ENCODE results near the gene OR13C3.
"Not testable (repeated sequence)": the region's sequence is repeated elsewhere in the genome, so short reads cannot be mapped to it uniquely, and the experiment has no call there.

OR13C3 gene

DNA sequence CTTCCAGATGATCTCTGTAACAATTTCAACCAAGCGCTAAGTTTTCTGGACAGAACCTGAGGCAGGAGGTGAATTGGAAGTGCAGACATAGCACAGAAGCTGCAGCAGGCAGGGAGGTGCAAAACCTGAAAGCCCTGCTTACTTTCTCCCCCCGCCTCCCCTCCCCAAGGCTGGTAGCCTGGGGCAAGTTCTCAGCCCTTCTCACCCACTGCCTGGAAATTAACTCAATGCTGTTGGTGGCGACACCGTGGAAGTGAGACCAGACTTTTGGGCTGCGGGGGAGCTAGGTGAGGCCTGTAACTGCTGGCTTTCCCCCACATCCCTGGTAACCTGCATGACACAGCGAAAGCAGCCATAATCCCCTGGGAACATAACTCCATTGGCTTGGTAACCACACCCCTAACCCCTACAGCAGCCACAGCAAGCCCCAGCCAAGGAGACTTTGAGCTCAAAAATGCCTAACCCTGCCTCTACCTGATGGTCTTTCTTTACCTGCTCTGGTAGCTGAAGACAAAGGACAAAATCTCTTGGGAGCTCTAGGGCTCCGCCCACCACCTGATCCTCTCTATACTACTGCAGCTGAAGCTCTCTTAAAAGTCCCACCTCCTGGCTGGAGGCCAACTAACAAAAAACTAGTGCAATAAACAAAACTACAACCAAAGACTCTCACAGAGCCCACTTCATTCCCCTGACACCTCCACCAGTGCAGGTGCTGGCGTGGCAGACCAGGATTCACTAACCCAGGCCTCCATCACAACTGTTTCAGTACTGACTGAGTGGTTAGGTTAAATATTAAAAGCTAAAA, 20.4 kb upstream of the OR13C3 start:
- in situ Hi-C loops (cut with MboI; ENCODE audit: low pct_unique_long_range_greater_than_20kb, low sequenced_read_pairs, unreplicated experiment) = no loop called here
- TF ChIP-seq, protein P1, sequence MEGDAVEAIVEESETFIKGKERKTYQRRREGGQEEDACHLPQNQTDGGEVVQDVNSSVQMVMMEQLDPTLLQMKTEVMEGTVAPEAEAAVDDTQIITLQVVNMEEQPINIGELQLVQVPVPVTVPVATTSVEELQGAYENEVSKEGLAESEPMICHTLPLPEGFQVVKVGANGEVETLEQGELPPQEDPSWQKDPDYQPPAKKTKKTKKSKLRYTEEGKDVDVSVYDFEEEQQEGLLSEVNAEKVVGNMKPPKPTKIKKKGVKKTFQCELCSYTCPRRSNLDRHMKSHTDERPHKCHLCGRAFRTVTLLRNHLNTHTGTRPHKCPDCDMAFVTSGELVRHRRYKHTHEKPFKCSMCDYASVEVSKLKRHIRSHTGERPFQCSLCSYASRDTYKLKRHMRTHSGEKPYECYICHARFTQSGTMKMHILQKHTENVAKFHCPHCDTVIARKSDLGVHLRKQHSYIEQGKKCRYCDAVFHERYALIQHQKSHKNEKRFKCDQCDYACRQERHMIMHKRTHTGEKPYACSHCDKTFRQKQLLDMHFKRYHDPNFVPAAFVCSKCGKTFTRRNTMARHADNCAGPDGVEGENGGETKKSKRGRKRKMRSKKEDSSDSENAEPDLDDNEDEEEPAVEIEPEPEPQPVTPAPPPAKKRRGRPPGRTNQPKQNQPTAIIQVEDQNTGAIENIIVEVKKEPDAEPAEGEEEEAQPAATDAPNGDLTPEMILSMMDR (IDR thresholded peaks at IDR 0.05; ENCODE audit: extremely low read depth, insufficient read depth, missing control alignments) = no peak
- DNase-seq (ENCODE audit: low spot score) = no peak

DNA sequence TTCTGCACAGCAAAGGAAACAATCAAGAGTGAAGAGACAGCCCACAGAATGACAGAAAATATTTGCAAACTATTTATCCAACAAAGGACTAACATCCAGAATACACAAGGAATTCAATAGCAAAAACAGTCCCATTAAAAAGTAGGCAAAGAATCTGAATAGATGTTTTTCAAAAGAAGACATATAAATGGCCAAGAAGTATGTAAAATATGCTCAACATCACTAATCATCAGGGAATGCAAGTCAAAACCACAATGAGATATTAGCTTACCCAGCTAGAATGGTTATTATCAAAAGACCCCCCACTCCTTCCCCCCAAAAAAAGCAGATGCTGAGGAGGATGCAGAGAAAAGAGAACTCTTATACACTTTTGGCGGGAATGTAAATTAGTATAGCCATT, 18.9 kb upstream of the OR13C3 start:
- DNase-seq (ENCODE audit: low spot score) = no peak
- TF ChIP-seq, protein P1 (IDR thresholded peaks at IDR 0.05; ENCODE audit: extremely low read depth, insufficient read depth, missing control alignments) = no peak
- in situ Hi-C loops (cut with MboI; ENCODE audit: low pct_unique_long_range_greater_than_20kb, low sequenced_read_pairs, unreplicated experiment) = no loop called here

DNA sequence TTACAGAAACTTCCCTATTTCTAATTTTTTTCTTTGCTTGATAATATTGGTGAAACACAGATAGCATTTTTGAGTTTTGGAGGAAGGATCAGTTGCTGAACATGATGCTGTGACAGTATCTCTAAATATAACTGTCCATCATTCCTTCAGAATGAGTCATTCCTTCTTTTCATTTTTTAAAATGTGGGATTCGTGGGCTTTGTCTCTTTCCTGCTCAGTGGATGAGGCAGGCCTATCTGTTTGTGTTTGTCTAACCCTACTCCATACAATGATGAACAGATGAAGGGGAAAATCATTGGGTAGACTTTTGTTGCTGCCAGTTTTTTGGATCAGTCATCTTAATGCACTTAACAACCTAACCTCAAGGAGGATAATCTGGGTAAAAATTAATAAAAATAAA, 16.6 kb upstream of the OR13C3 start:
- DNase-seq (ENCODE audit: low spot score) = no peak
- TF ChIP-seq, protein P1 (IDR thresholded peaks at IDR 0.05; ENCODE audit: extremely low read depth, insufficient read depth, missing control alignments) = no peak
- in situ Hi-C loops (cut with MboI; ENCODE audit: low pct_unique_long_range_greater_than_20kb, low sequenced_read_pairs, unreplicated experiment) = no loop called here

DNA sequence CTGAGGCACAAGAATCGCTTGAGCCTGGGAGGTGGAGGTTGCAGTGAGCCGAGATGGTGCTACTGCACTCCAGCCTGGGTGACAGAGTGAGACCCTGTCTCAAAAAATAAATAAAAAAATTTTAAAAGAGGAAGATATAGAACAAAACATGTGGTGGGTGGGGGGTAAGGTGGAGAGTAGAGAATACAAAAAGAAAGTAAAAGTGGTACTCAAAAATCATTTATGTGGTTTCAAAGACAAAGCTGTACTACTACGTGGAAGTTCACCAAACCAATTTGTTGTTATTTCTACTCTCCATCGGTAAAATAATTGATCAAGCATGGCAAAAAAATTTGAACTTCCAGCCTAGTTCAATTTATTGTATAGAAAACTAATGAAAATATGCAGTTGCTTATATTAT, 8.0 kb upstream of the OR13C3 start:
- DNase-seq (ENCODE audit: low spot score) = no peak
- in situ Hi-C loops (cut with MboI; ENCODE audit: low pct_unique_long_range_greater_than_20kb, low sequenced_read_pairs, unreplicated experiment) = no loop called here
- TF ChIP-seq, protein P1 (IDR thresholded peaks at IDR 0.05; ENCODE audit: extremely low read depth, insufficient read depth, missing control alignments) = no peak

DNA sequence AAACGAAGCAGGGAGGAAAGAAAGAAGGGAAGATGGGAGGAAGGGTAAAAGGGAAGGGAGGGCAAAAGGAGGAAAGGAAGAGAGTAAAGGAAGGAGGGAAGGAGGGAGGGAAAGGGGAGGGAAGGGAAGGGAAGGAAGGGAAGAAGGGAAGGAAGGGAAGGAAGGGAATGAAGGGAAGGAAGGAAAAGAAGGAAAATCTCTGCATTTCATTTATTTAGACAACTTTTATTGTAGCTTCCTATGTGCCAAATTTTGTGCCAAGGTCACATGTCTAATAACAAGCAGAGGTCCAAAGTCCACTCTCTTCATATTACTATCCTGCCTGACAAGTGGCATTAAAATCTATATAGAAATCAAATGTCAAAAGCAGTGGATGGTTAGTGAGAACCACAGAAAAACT, 2.6 kb upstream of the OR13C3 start:
- no peak for DNase-seq (ENCODE audit: low spot score)
- in situ Hi-C loops (cut with MboI; ENCODE audit: low pct_unique_long_range_greater_than_20kb, low sequenced_read_pairs, unreplicated experiment) = no loop called here
- TF ChIP-seq, protein P1 (IDR thresholded peaks at IDR 0.05; ENCODE audit: extremely low read depth, insufficient read depth, missing control alignments) = no peak

DNA sequence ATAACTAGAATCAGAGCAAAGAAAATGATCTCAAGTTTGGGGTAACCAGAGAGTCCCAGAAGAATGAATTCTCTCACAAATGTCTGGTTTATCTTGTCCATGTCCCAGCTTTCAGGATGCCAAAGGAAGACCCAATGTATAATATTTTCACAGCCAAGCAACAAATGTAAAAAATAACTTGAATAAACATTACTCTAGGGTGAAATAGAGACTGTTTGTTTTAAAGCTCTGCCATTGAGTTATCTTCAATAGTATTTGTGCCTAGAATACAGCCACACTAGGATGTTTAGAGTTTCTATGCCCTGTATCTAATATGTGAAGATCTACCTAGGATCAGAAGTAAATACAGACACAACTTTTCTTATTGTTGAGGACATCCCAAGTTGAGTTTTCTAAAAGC, 9.5 kb downstream of the OR13C3 start, which contains the start of gene OR13C4:
TSS of gene OR13C4 (minus strand) at position 101 of the 400 bp plus-strand sequence. CDS start at position 101, 0 bp downstream.
- in situ Hi-C loops (cut with MboI; ENCODE audit: low pct_unique_long_range_greater_than_20kb, low sequenced_read_pairs, unreplicated experiment) = no loop called here
- no peak for DNase-seq (ENCODE audit: low spot score)
- TF ChIP-seq, protein P1 (IDR thresholded peaks at IDR 0.05; ENCODE audit: extremely low read depth, insufficient read depth, missing control alignments) = no peak

DNA sequence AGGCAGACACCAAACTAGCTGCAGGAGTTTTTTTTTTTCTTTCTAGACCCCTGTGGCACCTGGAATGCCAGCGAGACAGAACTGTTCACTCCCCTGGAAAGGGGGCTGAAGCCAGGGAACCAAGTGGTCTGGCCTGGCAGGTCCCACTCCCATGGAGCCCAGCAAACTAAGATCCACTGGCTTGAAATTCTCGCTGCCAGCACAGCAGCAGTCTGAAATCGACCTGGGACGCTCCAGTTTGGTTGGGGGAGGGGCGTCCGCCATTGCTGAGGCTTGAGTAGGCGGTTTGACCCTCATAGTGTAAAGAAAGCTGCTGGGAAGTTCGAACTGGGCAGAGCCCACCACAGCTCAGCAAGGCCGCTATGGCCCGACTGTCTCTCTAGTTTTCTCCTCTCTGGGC, 16.4 kb downstream of the OR13C3 start:
- DNase-seq (ENCODE audit: low spot score); in situ Hi-C loops (cut with MboI; ENCODE audit: low pct_unique_long_range_greater_than_20kb, low sequenced_read_pairs, unreplicated experiment): not testable (repeated sequence)

Measured in GM13977 (cell line).